ENCODE data around the gene NASP. TPM values are rescaled to one million over a fixed set of nuclear protein-coding genes. Genes with fewer than 3 reads are reported as not detected.

The NASP gene
- total RNA-seq, 1 donor from 2014 or later: 66.8 TPM

DNA sequence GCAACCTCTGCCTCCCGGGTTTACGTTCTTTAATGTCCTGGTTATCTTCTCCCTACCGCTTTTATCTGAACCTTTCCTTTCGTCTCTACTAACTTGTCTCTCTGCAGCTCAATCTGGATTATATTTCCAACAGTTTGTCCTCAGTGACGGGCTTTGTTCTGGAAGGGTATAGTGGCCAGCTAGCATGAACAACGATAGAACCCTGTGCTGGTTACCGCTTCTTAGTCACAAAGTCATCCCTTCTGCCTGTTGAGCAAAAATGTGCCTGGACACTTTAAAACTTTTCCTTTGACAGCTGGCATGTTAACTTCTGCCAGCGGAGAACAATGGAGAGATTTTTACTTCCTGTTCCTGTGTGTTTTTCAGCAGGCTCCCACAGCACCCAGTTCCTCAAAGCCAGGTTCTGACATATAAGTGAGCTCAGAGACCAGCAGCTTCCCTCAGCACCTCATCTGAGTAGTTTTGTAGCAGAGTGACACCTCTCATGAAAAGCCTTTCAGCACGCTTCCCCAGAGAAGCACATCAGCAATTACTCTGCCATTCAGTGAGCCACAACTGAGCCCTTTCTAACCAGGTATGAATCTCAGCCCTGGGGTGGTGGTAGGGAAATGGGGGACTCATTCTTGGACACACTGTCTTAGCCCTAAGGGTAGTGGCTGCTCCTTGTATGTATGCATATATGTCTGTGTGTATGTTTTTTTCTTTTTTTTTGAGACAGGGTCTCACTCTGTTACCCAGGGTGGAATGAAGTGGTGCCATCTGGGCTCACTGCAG is 63.6 kb downstream of the NASP start:
- intact Hi-C loops (cut with DNase I): no loop called here
- DNase-seq (ENCODE audit: low spot score) (no peak), ATAC-seq (no peak)

DNA sequence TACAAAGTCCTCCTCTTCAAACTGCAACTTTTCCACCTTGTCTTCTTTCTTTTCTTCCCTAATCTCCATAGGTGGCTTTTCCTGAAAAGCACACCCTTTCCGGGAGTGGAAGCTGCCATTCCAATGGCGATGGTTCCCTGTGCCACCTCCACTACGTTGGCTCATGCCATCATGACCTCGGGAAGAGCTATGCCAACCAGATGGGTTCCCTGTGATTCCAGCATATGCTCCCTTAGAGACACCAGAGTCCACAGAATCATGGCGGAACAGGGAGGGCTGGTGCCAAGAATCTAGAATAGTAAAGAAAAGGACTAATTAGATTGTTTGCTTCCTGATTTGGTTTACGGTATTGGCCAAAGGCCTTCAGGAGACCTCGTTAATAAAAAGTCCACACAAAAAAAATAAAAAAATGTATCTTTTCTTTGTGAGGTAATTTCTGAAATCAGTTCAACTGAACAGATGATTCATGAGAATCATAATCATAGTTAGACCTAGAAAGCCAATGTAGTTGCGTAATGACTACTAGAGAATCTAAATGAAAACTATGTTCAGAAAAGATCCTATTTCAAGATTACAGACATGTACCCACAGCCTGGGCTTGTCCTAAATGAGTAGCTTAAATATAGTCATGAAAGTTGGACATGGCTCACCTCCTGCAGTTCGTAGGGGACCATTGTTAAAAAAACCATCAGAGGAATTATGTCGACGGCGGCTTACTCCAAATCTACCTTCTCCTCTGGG is 70.9 kb downstream of the NASP start:
- ATAC-seq: no peak
- no peak for DNase-seq (ENCODE audit: low spot score)
- intact Hi-C loops (cut with DNase I): no loop called here

DNA sequence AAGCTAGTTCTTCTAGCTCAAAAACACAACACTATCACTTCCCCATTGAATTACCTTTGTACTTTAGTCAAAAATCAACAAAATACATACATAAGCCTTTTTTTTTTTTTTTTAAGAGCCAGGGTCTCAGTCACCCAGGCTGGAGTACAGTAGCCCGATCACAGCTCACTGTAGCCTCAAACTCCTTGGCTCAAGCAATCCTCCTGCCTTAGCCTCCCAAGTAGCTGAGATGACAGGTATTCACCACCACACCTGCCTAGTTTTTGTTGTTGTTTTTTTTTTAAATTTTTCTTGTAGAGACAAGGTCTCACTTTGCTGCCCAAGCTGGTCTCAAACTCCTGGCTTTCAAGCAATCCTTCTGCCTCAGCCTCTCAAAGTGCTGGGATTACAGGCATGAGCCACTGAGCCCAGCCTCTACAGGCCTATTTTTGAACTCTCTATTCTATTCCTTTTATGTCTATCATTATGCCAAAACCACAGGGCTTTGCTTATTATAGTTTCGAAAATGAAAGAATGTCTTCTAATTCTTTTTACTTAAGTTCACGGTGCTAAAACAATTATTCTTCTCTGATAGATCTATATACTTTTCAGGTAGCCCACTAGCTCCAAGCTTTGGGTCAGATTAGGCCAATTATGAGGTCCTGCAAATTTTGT is 72.9 kb downstream of the NASP start:
- DNase-seq (ENCODE audit: low spot score): no peak
- no peak for ATAC-seq
- intact Hi-C loops (cut with DNase I): no loop called here

DNA sequence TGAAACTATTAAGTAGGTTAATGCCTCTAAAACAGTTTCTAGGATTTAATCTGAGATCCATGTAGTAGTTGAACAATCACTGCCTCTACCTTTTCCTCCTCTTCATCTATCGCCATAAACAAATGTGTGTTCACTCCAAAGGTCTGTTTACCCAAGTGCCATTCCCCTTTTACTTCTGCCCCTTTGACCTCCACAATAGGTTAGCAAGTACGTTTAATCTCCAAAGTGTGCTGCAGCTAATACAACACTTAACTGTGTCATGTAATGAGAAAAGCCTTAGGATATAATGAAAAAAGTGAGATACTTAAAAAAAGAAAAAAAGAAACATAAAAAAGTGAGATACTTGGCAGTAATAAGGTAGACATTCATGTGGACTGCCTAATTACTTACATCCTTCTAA is 74.3 kb downstream of the NASP start:
- DNase-seq (ENCODE audit: low spot score) (no peak), ATAC-seq (no peak)
- intact Hi-C loops (cut with DNase I): no loop called here

DNA sequence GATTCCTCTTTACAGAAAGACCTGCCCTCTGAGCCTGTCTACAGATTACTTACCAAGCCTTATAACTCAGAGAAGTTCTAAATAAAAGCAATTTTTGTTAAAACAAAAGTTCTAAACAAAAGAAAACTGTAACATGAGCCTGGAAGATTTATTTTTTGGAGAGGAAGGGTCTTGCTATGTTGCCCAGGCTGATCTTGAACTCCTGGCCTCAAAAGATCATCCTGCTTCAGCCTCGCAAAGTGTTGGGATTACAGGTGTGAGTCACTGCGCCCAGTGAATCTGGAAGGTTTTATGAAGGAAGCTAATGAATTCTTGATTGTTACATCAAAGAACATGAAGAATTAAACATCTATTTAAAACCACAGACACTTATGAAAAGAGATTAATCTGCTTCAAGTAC is 75.4 kb downstream of the NASP start:
- DNase-seq (ENCODE audit: low spot score) (no peak), ATAC-seq (no peak)
- intact Hi-C loops (cut with DNase I): no loop called here

DNA sequence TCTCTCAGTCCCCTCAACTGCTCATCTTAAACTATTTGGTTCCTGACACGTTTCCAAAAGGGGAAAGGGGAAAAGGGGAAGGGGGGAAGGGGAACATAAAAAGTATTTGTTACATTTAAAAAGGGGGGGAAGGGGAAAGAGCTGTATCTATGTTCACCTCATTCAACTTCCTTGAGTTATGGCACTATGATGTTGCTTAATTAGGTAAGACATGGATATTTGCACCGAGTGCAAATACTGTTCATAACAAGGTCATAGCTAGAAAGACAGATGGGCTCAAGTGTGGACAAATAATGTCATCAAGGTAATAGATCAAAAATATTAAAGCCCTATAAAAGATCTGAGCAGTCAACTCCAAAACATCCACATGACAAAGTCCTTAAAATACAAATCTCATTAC is 76.5 kb downstream of the NASP start:
- ATAC-seq: no peak
- DNase-seq (ENCODE audit: low spot score): no peak
- intact Hi-C loops (cut with DNase I): no loop called here

DNA sequence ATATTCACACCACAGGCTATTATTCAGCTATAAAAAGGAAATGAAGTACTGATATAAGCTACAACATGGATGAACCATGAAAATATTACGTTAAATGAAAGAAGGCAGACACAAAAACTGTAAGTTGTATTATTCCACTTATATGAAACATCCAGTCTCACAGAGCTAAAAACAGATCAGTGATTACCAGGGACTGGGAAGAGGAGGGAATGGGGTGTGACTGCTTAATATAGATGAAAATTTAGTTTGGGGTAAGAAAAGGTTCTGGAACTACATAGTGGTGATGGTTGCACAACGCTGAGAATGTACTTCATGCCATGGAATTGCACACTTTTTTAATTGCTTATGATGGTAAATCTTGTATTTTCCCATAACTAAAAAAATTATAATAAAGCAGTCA is 83.0 kb downstream of the NASP start:
- DNase-seq (ENCODE audit: low spot score) (no peak), ATAC-seq (no peak)
- intact Hi-C loops (cut with DNase I): no loop called here

DNA sequence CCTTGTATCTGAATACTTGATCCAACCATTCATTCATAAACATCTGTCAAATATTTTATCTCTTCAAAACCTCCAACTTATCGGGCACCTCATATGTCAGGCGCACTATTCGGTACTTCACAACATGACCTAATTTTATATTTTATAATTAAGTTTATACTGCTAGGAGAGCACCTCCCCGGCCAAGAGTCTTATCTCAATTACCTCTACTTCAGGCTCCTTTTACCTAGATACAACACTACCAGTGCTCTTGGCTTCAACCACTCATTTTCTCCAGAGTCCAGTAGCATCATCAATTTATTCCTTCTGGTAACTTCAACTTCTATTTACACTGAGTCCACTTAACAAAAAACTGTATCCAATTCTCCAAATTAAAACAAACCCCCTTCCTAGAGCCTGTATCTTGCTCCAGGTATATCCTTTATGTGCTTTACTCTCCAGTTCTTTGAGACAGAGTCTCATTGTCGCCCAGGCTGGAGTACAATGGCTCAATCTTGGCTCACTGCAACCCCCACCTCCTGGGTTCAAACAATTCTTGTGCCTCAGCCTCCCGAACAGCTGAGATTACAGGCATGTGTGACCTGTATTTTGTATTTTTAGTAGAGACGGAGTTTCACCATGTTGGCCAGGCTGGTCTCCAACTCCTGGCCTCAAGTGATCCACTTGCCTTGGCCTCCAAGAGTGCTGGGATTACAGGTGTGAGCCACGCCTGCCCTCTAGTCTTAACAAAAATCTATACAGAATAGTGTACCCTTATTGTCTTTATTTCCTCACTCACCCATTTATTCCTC is 83.7 kb downstream of the NASP start:
- intact Hi-C loops (cut with DNase I): no loop called here
- ATAC-seq: no peak
- no peak for DNase-seq (ENCODE audit: low spot score)

Other genes starting within 250 kb of the NASP start
- 8.8 TPM for gene TOE1, start 243.9 kb upstream of the NASP start, total RNA-seq
- gene MUTYH, start 243.6 kb upstream of the NASP start, total RNA-seq: 37.5 TPM
- gene TESK2, start 92.9 kb upstream of the NASP start, total RNA-seq: 14.3 TPM
- 1.1 TPM for gene CCDC163, start 84.0 kb upstream of the NASP start, total RNA-seq
- 4.5 TPM for gene MMACHC, start 83.7 kb upstream of the NASP start, total RNA-seq
- 330 TPM for gene PRDX1, start 62.2 kb upstream of the NASP start, total RNA-seq
- gene AKR1A1, start 33.2 kb upstream of the NASP start, total RNA-seq: 96.3 TPM
- 5.2 TPM for gene CCDC17, start 40.0 kb downstream of the NASP start, total RNA-seq
- 102 TPM for gene GPBP1L1, start 102.5 kb downstream of the NASP start, total RNA-seq
- 14.0 TPM for gene TMEM69, start 104.1 kb downstream of the NASP start, total RNA-seq
- 25.0 TPM for gene IPP, start 166.6 kb downstream of the NASP start, total RNA-seq
- 55.0 TPM for gene MAST2, start 219.6 kb downstream of the NASP start, total RNA-seq